ENCODE data around the gene PATL1.

GRCh38 chr11:59668188-59668949, 468 bp downstream of the PATL1 start:
- TF ChIP-seq SMAD3 (CRISPR knock-in tag; IDR thresholded peaks at IDR 0.05; ENCODE audit: borderline replicate concordance) (no peak), CTCF (IDR thresholded peaks at IDR 0.05) (no peak), USF1 (CRISPR knock-in tag; IDR thresholded peaks at IDR 0.05) (no peak), ATF6 (CRISPR knock-in tag; IDR thresholded peaks at IDR 0.05) (no peak), USF2 (CRISPR knock-in tag; IDR thresholded peaks at IDR 0.05) (no peak), ATF3 (CRISPR knock-in tag; conservative IDR thresholded peaks at IDR 0.05) (no peak), CREM (CRISPR knock-in tag; IDR thresholded peaks at IDR 0.05) (no peak)
